ENCODE results near the gene KAT6B. TPM values are rescaled to one million over a fixed set of nuclear protein-coding genes. Genes with fewer than 3 reads are reported as not detected.
"Not testable (repeated sequence)": the region's sequence is repeated elsewhere in the genome, so short reads cannot be mapped to it uniquely, and the experiment has no call there.

KAT6B gene
- total RNA-seq, 6 experiments from 2014 or later, result 17.8 to 27.5 (median 23.6) TPM

DNA sequence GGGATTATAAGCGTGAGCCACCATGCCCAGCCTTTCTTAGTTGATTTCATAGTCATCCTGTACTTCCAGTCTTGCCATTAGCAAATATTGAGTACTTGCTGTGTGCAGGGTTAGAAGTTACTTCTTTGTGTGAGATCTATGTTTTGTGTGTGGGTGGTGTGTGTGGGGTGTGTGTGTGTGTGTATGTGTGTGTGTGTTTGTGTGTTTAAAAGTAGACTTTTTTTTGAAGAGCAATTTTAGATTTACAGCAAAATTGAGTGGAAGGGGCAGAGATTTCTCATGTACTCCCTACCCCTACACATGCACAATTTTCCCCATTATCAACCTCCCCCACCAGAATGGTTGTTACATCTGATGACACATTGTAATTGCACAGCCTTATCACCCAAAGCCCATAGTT lies 48.2 kb downstream of the KAT6B start:
- Mint-ChIP-seq H3K4me1 (ENCODE audit: low read depth) (peaks cover 51% of the 10 kb centered on the region), H3K27me3 (ENCODE audit: insufficient read depth) (no peaks in the 10 kb centered on the region), H3K9me3 (no peaks in the 10 kb centered on the region), H3K36me3 (ENCODE audit: low read depth) (peaks cover 2% of the 10 kb centered on the region; the same call in 1 of the 2 replicates), H3K4me3 (no peak overlapping the region), H3K27ac (no peak overlapping the region)
- TF ChIP-seq, protein P1, sequence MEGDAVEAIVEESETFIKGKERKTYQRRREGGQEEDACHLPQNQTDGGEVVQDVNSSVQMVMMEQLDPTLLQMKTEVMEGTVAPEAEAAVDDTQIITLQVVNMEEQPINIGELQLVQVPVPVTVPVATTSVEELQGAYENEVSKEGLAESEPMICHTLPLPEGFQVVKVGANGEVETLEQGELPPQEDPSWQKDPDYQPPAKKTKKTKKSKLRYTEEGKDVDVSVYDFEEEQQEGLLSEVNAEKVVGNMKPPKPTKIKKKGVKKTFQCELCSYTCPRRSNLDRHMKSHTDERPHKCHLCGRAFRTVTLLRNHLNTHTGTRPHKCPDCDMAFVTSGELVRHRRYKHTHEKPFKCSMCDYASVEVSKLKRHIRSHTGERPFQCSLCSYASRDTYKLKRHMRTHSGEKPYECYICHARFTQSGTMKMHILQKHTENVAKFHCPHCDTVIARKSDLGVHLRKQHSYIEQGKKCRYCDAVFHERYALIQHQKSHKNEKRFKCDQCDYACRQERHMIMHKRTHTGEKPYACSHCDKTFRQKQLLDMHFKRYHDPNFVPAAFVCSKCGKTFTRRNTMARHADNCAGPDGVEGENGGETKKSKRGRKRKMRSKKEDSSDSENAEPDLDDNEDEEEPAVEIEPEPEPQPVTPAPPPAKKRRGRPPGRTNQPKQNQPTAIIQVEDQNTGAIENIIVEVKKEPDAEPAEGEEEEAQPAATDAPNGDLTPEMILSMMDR (IDR thresholded peaks at IDR 0.05), result no peak
- no peak for DNase-seq

DNA sequence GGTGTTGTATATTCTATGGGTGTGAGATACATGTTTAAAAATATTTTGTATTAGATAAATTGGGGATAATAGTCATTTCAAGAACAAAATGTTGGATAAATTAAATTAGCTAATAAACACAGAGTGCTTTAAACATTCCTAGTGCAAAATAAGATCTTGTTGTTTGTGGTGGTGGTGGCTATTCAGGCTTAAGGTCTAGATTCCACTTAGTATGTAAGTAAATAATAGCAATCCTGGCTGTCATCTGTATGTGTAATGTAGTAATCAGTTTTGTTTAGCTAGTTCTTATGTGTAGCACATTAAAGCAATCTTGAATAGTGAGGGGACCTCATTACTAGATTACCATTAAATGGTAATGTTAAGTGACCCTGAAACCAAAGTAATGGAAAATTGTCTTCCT lies 48.7 kb downstream of the KAT6B start:
- H3K9me3 Mint-ChIP-seq, result no peaks in the 10 kb centered on the region
- H3K36me3 Mint-ChIP-seq (ENCODE audit: low read depth), result peaks cover 6% of the 10 kb centered on the region; the same call in 1 of the 2 replicates
- H3K4me3 Mint-ChIP-seq, result no peak overlapping the region
- TF ChIP-seq, protein P1 (IDR thresholded peaks at IDR 0.05), result no peak
- H3K4me1 Mint-ChIP-seq (ENCODE audit: low read depth), result peaks cover 55% of the 10 kb centered on the region
- 0 out of 2 replicates have a peak overlapping the region, but pooled peaks have one; percentile 54 for H3K27ac Mint-ChIP-seq
- DNase-seq, result no peak
- H3K27me3 Mint-ChIP-seq (ENCODE audit: insufficient read depth), result no peaks in the 10 kb centered on the region

DNA sequence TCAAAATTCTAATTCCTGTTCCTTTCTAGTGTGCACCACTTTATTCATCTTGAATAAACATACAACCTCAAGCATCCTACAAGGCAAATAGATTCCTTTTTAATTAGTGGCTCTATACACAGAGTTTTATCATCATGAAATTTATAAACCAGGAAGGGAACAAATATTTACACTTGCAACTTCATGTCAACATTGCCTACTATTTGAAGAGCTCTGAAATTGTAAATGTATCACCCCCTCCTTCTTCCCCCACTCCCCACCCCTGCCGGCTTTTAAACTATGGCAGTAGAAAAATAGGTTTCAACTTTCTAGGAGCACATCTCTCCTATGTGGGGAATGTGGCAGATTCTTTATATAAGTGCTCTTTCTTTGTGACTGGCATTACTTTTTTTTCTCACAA lies 49.6 kb downstream of the KAT6B start:
- H3K9me3 Mint-ChIP-seq, result no peaks in the 10 kb centered on the region
- DNase-seq, result no peak
- H3K27ac Mint-ChIP-seq, result peak overlapping the region; percentile 54; the same call in 1 of the 2 replicates
- peak overlapping the region; percentile 10 for H3K4me3 Mint-ChIP-seq
- H3K36me3 Mint-ChIP-seq (ENCODE audit: low read depth), result peaks cover 12% of the 10 kb centered on the region; the same call in 1 of the 2 replicates
- H3K27me3 Mint-ChIP-seq (ENCODE audit: insufficient read depth), result no peaks in the 10 kb centered on the region
- peaks cover 63% of the 10 kb centered on the region for H3K4me1 Mint-ChIP-seq (ENCODE audit: low read depth)
- TF ChIP-seq, protein P1 (IDR thresholded peaks at IDR 0.05), result no peak

DNA sequence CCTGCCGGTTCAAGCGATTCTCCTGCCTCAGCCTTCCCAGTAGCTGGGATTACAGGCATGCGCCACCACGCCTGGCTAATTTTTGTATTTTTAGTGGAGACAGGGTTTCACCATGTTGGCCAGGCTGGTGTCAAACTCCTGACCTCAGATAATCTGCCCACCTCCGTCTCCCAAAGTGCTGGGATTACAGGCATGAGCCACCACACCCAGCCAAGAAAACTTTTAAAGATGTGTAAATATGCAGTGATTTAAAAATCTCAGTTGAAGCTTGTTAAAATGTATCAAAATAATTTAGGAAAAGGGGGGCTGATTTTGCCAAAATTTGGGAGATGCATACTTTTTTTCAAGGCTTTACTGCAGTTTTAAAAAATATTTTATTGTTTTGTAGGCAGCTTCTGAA lies 50.7 kb downstream of the KAT6B start:
- not testable (repeated sequence) for H3K27ac Mint-ChIP-seq; H3K4me3 Mint-ChIP-seq; DNase-seq; H3K9me3 Mint-ChIP-seq; H3K27me3 Mint-ChIP-seq (ENCODE audit: insufficient read depth)
- H3K36me3 Mint-ChIP-seq (ENCODE audit: low read depth), result peaks cover 12% of the 10 kb centered on the region; the same call in 1 of the 2 replicates
- peaks cover 74% of the 10 kb centered on the region for H3K4me1 Mint-ChIP-seq (ENCODE audit: low read depth)

DNA sequence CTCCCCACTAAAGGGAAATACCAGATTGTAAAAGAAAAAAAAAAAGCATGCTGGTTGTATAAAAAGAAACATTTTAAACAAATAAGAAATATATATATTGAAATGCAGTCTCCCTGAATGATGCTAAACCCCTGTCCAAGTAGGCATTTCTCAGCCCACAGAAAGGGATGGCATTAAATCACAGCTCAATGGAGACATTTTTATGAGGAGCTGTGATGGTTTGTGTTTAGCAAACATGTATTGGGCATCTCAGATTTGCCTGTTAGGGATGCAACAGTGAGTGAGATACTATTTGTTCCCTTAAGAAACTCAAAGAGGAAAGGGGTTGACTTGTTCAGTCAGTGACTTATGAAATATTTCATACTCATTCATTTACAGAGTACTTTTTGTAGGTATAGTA lies 51.5 kb downstream of the KAT6B start:
- no peak for DNase-seq
- Mint-ChIP-seq H3K36me3 (ENCODE audit: low read depth) (peaks cover 12% of the 10 kb centered on the region; the same call in 1 of the 2 replicates), H3K4me1 (ENCODE audit: low read depth) (peaks cover 82% of the 10 kb centered on the region), H3K27ac (no peak overlapping the region), H3K4me3 (no peak overlapping the region), H3K9me3 (no peaks in the 10 kb centered on the region), H3K27me3 (ENCODE audit: insufficient read depth) (no peaks in the 10 kb centered on the region)
- TF ChIP-seq, protein P1 (IDR thresholded peaks at IDR 0.05), result no peak

DNA sequence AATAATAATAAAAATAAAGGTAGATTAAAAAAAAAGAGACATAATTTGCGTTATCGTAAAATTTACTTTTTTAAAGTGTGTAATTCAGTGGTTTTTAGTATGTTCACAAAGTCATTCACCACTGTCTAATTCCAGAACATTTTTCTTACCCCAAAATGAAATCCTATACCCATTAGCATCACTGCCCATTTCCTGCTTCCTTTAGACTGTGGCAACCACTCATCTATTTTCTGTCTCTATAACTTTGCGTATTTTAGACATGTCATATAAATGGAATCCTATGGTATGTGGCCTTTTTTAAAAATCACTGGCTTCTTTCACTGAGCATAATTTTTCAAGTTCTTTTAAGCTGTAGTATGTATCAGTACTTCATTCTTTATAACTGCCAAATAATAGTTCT lies 53.6 kb downstream of the KAT6B start:
- TF ChIP-seq, protein P1 (IDR thresholded peaks at IDR 0.05), result no peak
- H3K36me3 Mint-ChIP-seq (ENCODE audit: low read depth), result peaks cover 12% of the 10 kb centered on the region; the same call in 1 of the 2 replicates
- DNase-seq, result peak; percentile 47
- H3K4me1 Mint-ChIP-seq (ENCODE audit: low read depth), result peaks cover 84% of the 10 kb centered on the region
- no peaks in the 10 kb centered on the region for H3K27me3 Mint-ChIP-seq (ENCODE audit: insufficient read depth)
- H3K27ac Mint-ChIP-seq, result peak overlapping the region; percentile 76
- H3K9me3 Mint-ChIP-seq, result no peaks in the 10 kb centered on the region
- H3K4me3 Mint-ChIP-seq, result no peak overlapping the region; the same call in 1 of the 2 replicates
